Endothelial cell of umbilical vein (primary cell): Measurements from ENCODE around the gene GRK4.

Source experiments
- CTCF ChIP-seq, 2 donors: IDR thresholded peaks; 1 replicate in 1 of 2; 2 replicates in 1 of 2; pipeline ENCODE4 v1.5.1; 2011; ENCODE audit warnings: low read length in 2 of 2, mild to moderate bottlenecking in 2 of 2, moderate library complexity in 2 of 2, control low read depth in 1 of 2, inconsistent platforms in 1 of 2, low read depth in 1 of 2; ENCODE audit not compliant: insufficient read depth in 1 of 2; ENCODE audit errors: extremely low read depth in 1 of 2
- GATA2 ChIP-seq: IDR thresholded peaks from 2 replicates; pipeline ENCODE4 v1.7.0; 2011; ENCODE audit warnings: low read depth, mild to moderate bottlenecking, moderate library complexity, mixed read lengths, low read length; ENCODE audit not compliant: insufficient read length, insufficient read depth
- MAX ChIP-seq: IDR thresholded peaks from 2 replicates; pipeline ENCODE4 v1.6.1; 2011; ENCODE audit not compliant: insufficient read depth, insufficient read length
- POLR2A ChIP-seq: IDR thresholded peaks from 2 replicates; pipeline ENCODE4 v1.6.1; 2012; ENCODE audit warnings: low read depth, mild to moderate bottlenecking, control low read depth, low read length
- POLR2AphosphoS5 ChIP-seq: IDR thresholded peaks from 2 replicates; pipeline ENCODE4 v1.6.1; 2012; ENCODE audit warnings: low read depth, mild to moderate bottlenecking, control low read depth, low read length, moderate library complexity; ENCODE audit not compliant: insufficient read depth

GRCh38 chr4:2996415-2996814 lies 33.0 kb downstream of the GRK4 start:
- TF ChIP-seq CTCF (IDR thresholded peaks at IDR 0.05; ENCODE audit: extremely low read depth in 1 of 2, insufficient read depth in 1 of 2, low read depth in 1 of 2, low read length in 2 of 2) = no peak
- no peak for TF ChIP-seq GATA2
- no peak for TF ChIP-seq POLR2A
- no peak for TF ChIP-seq POLR2AphosphoS5
- TF ChIP-seq MAX = no peak
